K562 (cell line): Measurements from ENCODE around the gene ZP1. TPM values are rescaled to one million over a fixed set of nuclear protein-coding genes. Genes with fewer than 3 reads are reported as not detected.
A peak's percentile ranks its signal among the peaks of the same experiment; 100 is the strongest.

ENCODE experiments used
- BRCA1 ChIP-seq, 2 experiments: fragments of 450-650 bp in 1 of 2; sonication (generic) in 1 of 2; formaldehyde crosslinking in 1 of 2; IDR thresholded peaks; 2 replicates each; pipeline versions ENCODE4 v1.5.0 to v1.6.1; 2017 to 2020; ENCODE audit warnings: mild to moderate bottlenecking in 1 of 2, missing genetic modification reagents in 1 of 2
- CEBPZ ChIP-seq: fragments of 150-350 bp; IDR thresholded peaks from 2 replicates; pipeline ENCODE4 v1.6.1; 2014; ENCODE audit warnings: low read depth, mild to moderate bottlenecking, low read length, borderline replicate concordance
- ESRRA ChIP-seq: fragments of 450-650 bp; IDR thresholded peaks from 2 replicates; pipeline ENCODE4 v1.6.1; 2014; ENCODE audit warnings: low read depth, mild to moderate bottlenecking, moderate library complexity, borderline replicate concordance
- EWSR1 ChIP-seq: fragments of 450-650 bp; IDR thresholded peaks from 2 replicates; pipeline ENCODE4 v1.6.1; 2018; ENCODE audit warnings: borderline replicate concordance, mild to moderate bottlenecking, low read depth, moderate library complexity; ENCODE audit not compliant: partially characterized antibody
- FOXJ2 ChIP-seq: fragments of 200-800 bp; sonication (Bioruptor generic); IDR thresholded peaks from 2 replicates; pipeline ENCODE4 v1.6.1; 2016; ENCODE audit warnings: missing genetic modification characterization, missing compliant biosample characterization
- JUN ChIP-seq, 2 experiments: sonication (generic) in 1 of 2; formaldehyde crosslinking in 1 of 2; IDR thresholded peaks; 2 replicates each; pipeline versions ENCODE4 v1.6.1 to v1.8.0; 2012 to 2022; ENCODE audit warnings: borderline replicate concordance in 2 of 2, mild to moderate bottlenecking in 2 of 2, improper control_type of control experiment in 1 of 2, low read depth in 1 of 2, low read length in 1 of 2, missing genetic modification reagents in 1 of 2
- JUND ChIP-seq, 2 experiments: IDR thresholded peaks; 2 replicates in 1 of 2; 3 replicates in 1 of 2; pipeline ENCODE4 v1.6.1; 2011; ENCODE audit warnings: borderline replicate concordance in 2 of 2, low read depth in 2 of 2, low read length in 2 of 2, improper control_type of control experiment in 1 of 2, missing biosample characterization in 1 of 2, missing genetic modification characterization in 1 of 2, missing genetic modification reagents in 1 of 2
- L3MBTL2 ChIP-seq: fragments of 450-650 bp; IDR thresholded peaks from 2 replicates; pipeline ENCODE4 v1.6.1; 2016; ENCODE audit warnings: mild to moderate bottlenecking, moderate library complexity
- MBD2 ChIP-seq: sonication (generic); IDR thresholded peaks from 2 replicates; pipeline ENCODE4 v1.6.1; 2016; ENCODE audit warnings: low read depth, borderline replicate concordance
- MIER1 ChIP-seq: fragments of 450-650 bp; IDR thresholded peaks from 2 replicates; pipeline ENCODE4 v1.6.1; 2016; ENCODE audit warnings: antibody characterized with exemption, mild to moderate bottlenecking, low read depth
- SMARCC2 ChIP-seq: fragments of 450-650 bp; IDR thresholded peaks from 2 replicates; pipeline ENCODE4 v1.6.1; 2017; ENCODE audit warnings: antibody characterized with exemption, moderate library complexity, mild to moderate bottlenecking, low read depth
- ZNF12 ChIP-seq: sonication (generic); formaldehyde crosslinking; IDR thresholded peaks from 2 replicates; pipeline ENCODE4 v1.4.0; 2020; ENCODE audit warnings: mild to moderate bottlenecking, missing genetic modification reagents
- ZNF175 ChIP-seq: fragments of 200-800 bp; sonication (Bioruptor generic); IDR thresholded peaks from 2 replicates; pipeline ENCODE4 v1.6.1; 2016; ENCODE audit warnings: low read depth, mild to moderate bottlenecking, missing genetic modification characterization, missing compliant biosample characterization
- ZNF436 ChIP-seq: fragments of 250-450, 450-650 bp; sonication (Bioruptor Pico); formaldehyde crosslinking; IDR thresholded peaks from 2 replicates; pipeline ENCODE4 v1.7.0; 2020; ENCODE audit warnings: mild to moderate bottlenecking
- ZNF766 ChIP-seq: fragments of 200-800 bp; sonication (Bioruptor generic); conservative IDR thresholded peaks from 2 replicates; pipeline ENCODE4 v1.6.1; 2016; ENCODE audit warnings: missing genetic modification characterization, missing compliant biosample characterization
- polyA plus RNA-seq, 8 experiments: library from polyadenylated mRNA; depleted of rRNA in 4 of 8; stranded (reverse) in 5 of 8; unstranded in 3 of 8; fragments of >200 nt; fragmentation: Nextera tagmentation in 2 of 8; fragmentation: Illumina TruSeq in 1 of 8; extraction: Ambion mirVana in 2 of 8; extraction: Trizol in 1 of 8; gene quantifications; 2 replicates each; pipeline versions ENCODE4 v1.2.1 to v1.2.3, GENCODE V29; 2011 to 2014; ENCODE audit warnings: inconsistent platforms in 1 of 8, missing spikeins in 1 of 8
- total RNA-seq, 7 experiments: library from RNA; depleted of rRNA in 6 of 7; stranded (reverse); fragments of >200 nt in 6 of 7; fragmentation: Illumina TruSeq in 2 of 7; extraction: Trizol in 2 of 7; gene quantifications; 2 replicates each; pipeline versions ENCODE4 v1.2.1 to v1.2.3, GENCODE V29; 2011 to 2021; ENCODE audit warnings: low replicate concordance in 1 of 7
- TF ChIP-seq, protein P1 (sequence below), 2 experiments: fragments of 450-650 bp; IDR thresholded peaks; 2 replicates each; pipeline ENCODE4 v1.6.1; 2016
- TF ChIP-seq, protein P2 (sequence below): sonication (generic); formaldehyde crosslinking; IDR thresholded peaks from 2 replicates; pipeline ENCODE4 v1.8.1; 2023; ENCODE audit warnings: mild to moderate bottlenecking, missing genetic modification reagents

The ZP1 gene
- total and polyA plus RNA-seq, 9 of the 15 experiments (the other 6 are each of a cell fraction or from before 2014, with no cell fraction given): 0.11 to 0.15 TPM; not detected in 7

DNA sequence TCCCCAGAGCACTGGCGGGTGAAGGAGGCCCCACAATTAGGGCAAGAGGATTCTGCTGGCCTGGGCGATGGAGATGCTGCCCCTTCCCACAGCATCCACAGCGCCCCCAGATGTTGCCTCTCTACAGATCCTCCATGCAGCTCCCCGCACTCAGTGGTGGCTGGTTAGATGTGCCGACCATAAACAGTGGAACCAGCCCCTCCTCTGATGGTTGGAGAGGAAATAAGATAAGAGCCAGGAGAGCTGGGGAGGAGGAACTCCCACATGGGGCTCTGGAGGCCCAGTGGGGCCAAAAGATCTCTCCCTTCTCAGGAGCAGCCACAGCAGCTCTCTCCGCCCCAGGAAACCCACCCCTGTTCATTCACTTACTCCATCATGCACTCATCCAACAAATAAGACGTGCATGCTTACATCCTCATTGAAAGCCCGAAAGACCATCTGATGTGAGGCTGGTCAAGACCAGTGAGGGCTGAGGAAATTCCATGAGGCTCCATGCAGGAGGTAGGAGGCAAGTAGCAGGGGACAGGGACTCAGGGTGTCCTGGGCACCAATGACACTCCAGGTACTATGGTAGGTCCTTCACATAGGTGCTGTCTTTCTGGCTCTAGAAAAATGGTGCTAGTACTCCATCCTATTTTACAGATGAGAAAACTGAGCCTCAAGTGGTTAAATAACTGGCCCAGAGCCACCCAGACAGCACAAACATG, 13.0 kb upstream of the ZP1 start (continued):
- TF ChIP-seq SMARCC2 (peak; percentile 46; the same call in 1 of the 2 replicates), BRCA1 (IDR thresholded peaks at IDR 0.05) (no peak), BRCA1 (CRISPR knock-in tag; IDR thresholded peaks at IDR 0.05) (no peak), ZNF766 (CRISPR knock-in tag) (no peak), CEBPZ (no peak), ZNF12 (no peak), EWSR1 (no peak), ZNF175 (no peak), JUND (IDR thresholded peaks at IDR 0.05; ENCODE audit: borderline replicate concordance, low read depth, low read length) (0 out of 2 replicates have a peak, but pooled peaks have one; percentile 38), JUND (tag; IDR thresholded peaks at IDR 0.05; ENCODE audit: borderline replicate concordance, low read depth, low read length) (peak; percentile 48; the same call in 1 of the 3 replicates), MBD2 (no peak), ESRRA (peak; percentile 49; the same call in 1 of the 2 replicates), JUN (IDR thresholded peaks at IDR 0.05; ENCODE audit: borderline replicate concordance, low read depth, low read length) (0 out of 2 replicates have a peak, but pooled peaks have one; percentile 10), JUN (CRISPR knock-in tag; IDR thresholded peaks at IDR 0.05; ENCODE audit: borderline replicate concordance) (no peak), MIER1 (no peak), L3MBTL2 (0 out of 2 replicates have a peak, but pooled peaks have one; percentile 13), ZNF436 (CRISPR knock-in tag) (no peak), FOXJ2 (tag) (no peak)
- TF ChIP-seq, protein P1, sequence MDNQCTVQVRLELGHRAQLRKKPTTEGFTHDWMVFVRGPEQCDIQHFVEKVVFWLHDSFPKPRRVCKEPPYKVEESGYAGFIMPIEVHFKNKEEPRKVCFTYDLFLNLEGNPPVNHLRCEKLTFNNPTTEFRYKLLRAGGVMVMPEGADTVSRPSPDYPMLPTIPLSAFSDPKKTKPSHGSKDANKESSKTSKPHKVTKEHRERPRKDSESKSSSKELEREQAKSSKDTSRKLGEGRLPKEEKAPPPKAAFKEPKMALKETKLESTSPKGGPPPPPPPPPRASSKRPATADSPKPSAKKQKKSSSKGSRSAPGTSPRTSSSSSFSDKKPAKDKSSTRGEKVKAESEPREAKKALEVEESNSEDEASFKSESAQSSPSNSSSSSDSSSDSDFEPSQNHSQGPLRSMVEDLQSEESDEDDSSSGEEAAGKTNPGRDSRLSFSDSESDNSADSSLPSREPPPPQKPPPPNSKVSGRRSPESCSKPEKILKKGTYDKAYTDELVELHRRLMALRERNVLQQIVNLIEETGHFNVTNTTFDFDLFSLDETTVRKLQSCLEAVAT (IDR thresholded peaks at IDR 0.05): no peak
- TF ChIP-seq, protein P2, sequence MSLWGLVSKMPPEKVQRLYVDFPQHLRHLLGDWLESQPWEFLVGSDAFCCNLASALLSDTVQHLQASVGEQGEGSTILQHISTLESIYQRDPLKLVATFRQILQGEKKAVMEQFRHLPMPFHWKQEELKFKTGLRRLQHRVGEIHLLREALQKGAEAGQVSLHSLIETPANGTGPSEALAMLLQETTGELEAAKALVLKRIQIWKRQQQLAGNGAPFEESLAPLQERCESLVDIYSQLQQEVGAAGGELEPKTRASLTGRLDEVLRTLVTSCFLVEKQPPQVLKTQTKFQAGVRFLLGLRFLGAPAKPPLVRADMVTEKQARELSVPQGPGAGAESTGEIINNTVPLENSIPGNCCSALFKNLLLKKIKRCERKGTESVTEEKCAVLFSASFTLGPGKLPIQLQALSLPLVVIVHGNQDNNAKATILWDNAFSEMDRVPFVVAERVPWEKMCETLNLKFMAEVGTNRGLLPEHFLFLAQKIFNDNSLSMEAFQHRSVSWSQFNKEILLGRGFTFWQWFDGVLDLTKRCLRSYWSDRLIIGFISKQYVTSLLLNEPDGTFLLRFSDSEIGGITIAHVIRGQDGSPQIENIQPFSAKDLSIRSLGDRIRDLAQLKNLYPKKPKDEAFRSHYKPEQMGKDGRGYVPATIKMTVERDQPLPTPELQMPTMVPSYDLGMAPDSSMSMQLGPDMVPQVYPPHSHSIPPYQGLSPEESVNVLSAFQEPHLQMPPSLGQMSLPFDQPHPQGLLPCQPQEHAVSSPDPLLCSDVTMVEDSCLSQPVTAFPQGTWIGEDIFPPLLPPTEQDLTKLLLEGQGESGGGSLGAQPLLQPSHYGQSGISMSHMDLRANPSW (CRISPR knock-in tag): no peak
